Measurements from ENCODE around the gene USP47. TPM values are rescaled to one million over a fixed set of nuclear protein-coding genes. Genes with fewer than 3 reads are reported as not detected.

Gene USP47
- total and polyA plus RNA-seq, 8 donors: 16.2 to 32.3 (median 21.3) TPM

DNA sequence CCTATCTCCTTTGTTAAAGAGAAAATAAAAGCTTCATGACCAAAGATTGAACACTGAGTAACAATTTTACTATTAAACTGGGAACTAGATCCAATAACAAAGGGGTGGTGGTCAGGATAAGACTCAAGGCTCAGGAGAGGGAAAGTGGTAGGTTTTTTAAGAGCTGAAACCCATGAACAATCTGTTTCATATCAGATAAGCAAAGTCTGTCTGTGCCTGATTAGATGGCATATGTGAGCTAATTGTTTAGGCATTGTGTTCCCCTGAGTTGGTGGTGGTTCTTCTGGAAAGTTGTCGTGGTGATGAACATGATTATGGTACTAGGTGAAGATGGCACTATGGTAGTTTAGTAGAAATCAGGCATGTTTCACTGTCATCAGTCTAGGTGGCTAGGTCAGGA is 24.4 kb downstream of the USP47 start:
- H3K27me3 ChIP-seq: no peaks in the 10 kb centered on the region
- 84 to 92% methylated on average over 1 of the region's 1 CpG for WGBS, 2 donors
- intact Hi-C loops (cut with DNase I): no loop called here
- TF ChIP-seq, protein P1, sequence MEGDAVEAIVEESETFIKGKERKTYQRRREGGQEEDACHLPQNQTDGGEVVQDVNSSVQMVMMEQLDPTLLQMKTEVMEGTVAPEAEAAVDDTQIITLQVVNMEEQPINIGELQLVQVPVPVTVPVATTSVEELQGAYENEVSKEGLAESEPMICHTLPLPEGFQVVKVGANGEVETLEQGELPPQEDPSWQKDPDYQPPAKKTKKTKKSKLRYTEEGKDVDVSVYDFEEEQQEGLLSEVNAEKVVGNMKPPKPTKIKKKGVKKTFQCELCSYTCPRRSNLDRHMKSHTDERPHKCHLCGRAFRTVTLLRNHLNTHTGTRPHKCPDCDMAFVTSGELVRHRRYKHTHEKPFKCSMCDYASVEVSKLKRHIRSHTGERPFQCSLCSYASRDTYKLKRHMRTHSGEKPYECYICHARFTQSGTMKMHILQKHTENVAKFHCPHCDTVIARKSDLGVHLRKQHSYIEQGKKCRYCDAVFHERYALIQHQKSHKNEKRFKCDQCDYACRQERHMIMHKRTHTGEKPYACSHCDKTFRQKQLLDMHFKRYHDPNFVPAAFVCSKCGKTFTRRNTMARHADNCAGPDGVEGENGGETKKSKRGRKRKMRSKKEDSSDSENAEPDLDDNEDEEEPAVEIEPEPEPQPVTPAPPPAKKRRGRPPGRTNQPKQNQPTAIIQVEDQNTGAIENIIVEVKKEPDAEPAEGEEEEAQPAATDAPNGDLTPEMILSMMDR (IDR thresholded peaks at IDR 0.05): no peak
- H3K4me3 ChIP-seq: no peak overlapping the region
- no peak for DNase-seq
- no peaks in the 10 kb centered on the region for H3K36me3 ChIP-seq
- no peaks in the 10 kb centered on the region for H3K9me3 ChIP-seq
- peaks cover 5 to 10% (median 8%) of the 10 kb centered on the region in 3 donors for H3K4me1 ChIP-seq
- no peak for FAIRE-seq
- H3K27ac ChIP-seq: no peak overlapping the region
- ATAC-seq: no peak

DNA sequence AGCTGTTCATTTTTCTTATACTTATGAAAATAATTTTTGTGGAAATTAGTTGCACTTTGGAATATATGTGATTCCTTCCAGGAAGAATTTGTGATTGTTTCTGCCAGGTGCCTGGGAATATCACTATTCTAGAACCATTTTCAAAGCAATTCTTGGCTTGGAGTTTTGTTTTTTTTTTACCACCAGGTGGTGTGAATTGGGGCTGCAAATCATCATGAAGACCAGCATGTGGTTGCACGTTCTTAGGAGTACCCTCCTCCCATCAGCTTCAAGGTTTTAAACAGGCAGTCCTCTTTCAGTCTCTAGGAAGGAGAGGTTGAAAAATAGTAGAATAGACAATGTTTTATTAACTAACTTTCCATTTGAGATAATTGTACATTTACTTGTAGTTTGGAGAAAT is 25.9 kb downstream of the USP47 start:
- H3K27ac ChIP-seq: no peak overlapping the region
- H3K9me3 ChIP-seq: no peaks in the 10 kb centered on the region
- peaks cover 10 to 13% (median 12%) of the 10 kb centered on the region in 3 donors for H3K4me1 ChIP-seq
- intact Hi-C loops (cut with DNase I): no loop called here
- TF ChIP-seq, protein P1 (IDR thresholded peaks at IDR 0.05): no peak
- no peaks in the 10 kb centered on the region for H3K27me3 ChIP-seq
- no peak for DNase-seq
- no peak for ATAC-seq
- FAIRE-seq: no peak
- H3K36me3 ChIP-seq: no peaks in the 10 kb centered on the region
- WGBS, 2 donors: 90 to 96% methylated on average over 1 of the region's 1 CpG
- H3K4me3 ChIP-seq: no peak overlapping the region

DNA sequence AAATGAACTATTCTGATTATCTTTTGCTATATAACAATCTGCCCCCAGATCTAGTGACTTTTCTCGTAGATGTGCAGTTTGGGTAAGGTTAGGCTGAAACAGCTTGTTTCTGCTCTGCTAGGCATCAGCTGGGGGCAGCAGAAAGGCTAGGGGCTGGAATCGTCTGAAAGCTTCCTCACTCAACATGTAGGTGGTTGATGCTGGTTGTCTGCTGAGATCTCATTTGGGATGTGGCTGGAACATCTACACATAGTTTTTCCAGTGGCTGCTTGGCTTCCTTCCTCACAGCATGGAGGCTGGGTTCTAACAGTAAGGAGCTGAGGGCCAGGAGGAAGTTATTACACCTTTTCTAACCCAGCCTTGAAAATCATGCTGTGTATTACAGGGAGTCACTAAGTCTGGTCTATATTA is 30.2 kb downstream of the USP47 start:
- TF ChIP-seq, protein P1 (IDR thresholded peaks at IDR 0.05): no peak
- H3K4me1 ChIP-seq: peaks cover 10 to 17% (median 12%) of the 10 kb centered on the region in 3 donors
- H3K9me3 ChIP-seq: no peaks in the 10 kb centered on the region
- H3K36me3 ChIP-seq: no peaks in the 10 kb centered on the region
- peak overlapping the region in 1 of 4 donors; percentile 2 for H3K27ac ChIP-seq
- no peak overlapping the region for H3K4me3 ChIP-seq
- no peaks in the 10 kb centered on the region for H3K27me3 ChIP-seq
- DNase-seq (no peak), ATAC-seq (peak in 3 of 4 donors; percentile 46 to 74 (median 69)), FAIRE-seq (no peak)
- WGBS, 2 donors: 23 to 30% methylated on average over 2 of the region's 2 CpGs
- intact Hi-C loops (cut with DNase I): no loop called here

DNA sequence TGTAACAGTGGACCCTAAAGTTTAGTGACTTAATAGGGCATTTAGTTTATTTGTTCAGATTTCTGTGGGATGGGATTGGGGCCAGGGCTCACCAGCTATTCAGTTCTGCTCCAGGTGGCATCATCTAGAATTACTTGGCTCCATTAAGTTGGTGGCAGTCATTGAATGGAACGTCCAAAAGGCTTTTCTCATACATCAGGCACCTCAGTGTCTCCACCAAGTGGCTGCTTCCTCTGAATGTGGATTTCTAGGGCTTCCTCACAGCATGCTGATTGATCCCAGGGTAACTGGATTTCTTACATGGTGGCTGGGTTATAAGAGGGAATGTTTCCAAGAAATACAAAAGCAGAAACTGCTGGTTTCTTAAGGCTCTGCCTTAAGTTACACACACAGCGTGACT is 34.7 kb downstream of the USP47 start:
- intact Hi-C loops (cut with DNase I): no loop called here
- no peak for DNase-seq
- Histone ChIP-seq H3K27me3 (no peaks in the 10 kb centered on the region), H3K9me3 (no peaks in the 10 kb centered on the region), H3K36me3 (no peaks in the 10 kb centered on the region), H3K4me1 (peaks cover 0 to 18% (median 9%) of the 10 kb centered on the region in 3 donors), H3K27ac (no peak overlapping the region), H3K4me3 (no peak overlapping the region)
- no peak for FAIRE-seq
- ATAC-seq: peak in 3 of 4 donors; percentile 26 to 57 (median 27)
- WGBS, 2 donors: 66 to 83% methylated on average over 2 of the region's 2 CpGs
- TF ChIP-seq, protein P1 (IDR thresholded peaks at IDR 0.05): no peak

DNA sequence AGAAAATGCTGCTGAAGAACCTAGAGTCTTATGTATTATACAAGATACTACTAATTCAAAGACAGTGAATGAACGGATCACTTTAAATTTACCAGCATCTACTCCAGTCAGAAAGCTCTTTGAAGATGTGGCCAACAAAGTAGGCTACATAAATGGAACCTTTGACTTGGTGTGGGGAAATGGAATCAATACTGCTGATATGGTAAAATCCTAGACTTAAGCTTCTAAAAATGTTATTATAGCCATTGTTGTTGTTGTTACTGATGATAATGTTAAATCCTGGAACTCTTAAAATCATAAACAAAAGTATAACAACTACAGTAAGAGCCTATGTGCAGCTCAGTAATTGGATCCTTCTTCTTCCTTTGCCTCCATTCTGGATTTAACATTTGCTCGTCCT is 38.4 kb downstream of the USP47 start:
- no peak for ATAC-seq
- FAIRE-seq: no peak
- H3K4me3 ChIP-seq: no peak overlapping the region
- peaks cover 0 to 9% (median 2%) of the 10 kb centered on the region in 3 donors for H3K36me3 ChIP-seq
- DNase-seq: no peak
- no peaks in the 10 kb centered on the region for H3K27me3 ChIP-seq
- H3K4me1 ChIP-seq: peaks cover 0 to 11% (median 5%) of the 10 kb centered on the region in 3 donors
- TF ChIP-seq, protein P1 (IDR thresholded peaks at IDR 0.05): no peak
- intact Hi-C loops (cut with DNase I): no loop called here
- H3K27ac ChIP-seq: no peak overlapping the region
- no peaks in the 10 kb centered on the region for H3K9me3 ChIP-seq
- WGBS, 2 donors: 61 to 68% methylated on average over 2 of the region's 2 CpGs
